ENCODE measurements around the gene FGFRL1.

The FGFRL1 gene

GRCh38 chr4:1009542-1010394 is 1.7 kb upstream of the FGFRL1 start:
- peak; percentile 69 for DNase-seq

GRCh38 chr4:1010395-1011021 is 918 bp upstream of the FGFRL1 start:
- peak; percentile 51 for DNase-seq

GRCh38 chr4:1011666-1012033 is 224 bp downstream of the FGFRL1 start:
- DNase-seq: no peak

- peak; percentile 33 for DNase-seq
These were observed 761 bp downstream of the FGFRL1 start for GRCh38 chr4:1012034-1012739.

GRCh38 chr4:1013225-1014073 is 2.0 kb downstream of the FGFRL1 start:
- no peak for DNase-seq

- no peak for DNase-seq
These were observed 3.1 kb downstream of the FGFRL1 start for GRCh38 chr4:1014291-1015167.

- no peak for DNase-seq
These were observed 3.8 kb downstream of the FGFRL1 start for GRCh38 chr4:1015179-1015578.

GRCh38 chr4:1015746-1016145 is 4.3 kb downstream of the FGFRL1 start:
- DNase-seq: no peak

- DNase-seq: no peak
These were observed 5.8 kb downstream of the FGFRL1 start for GRCh38 chr4:1017211-1017610.

- DNase-seq: no peak
These were observed 6.3 kb downstream of the FGFRL1 start for GRCh38 chr4:1017706-1018105.

- no peak for DNase-seq
These were observed 7.0 kb downstream of the FGFRL1 start for GRCh38 chr4:1018147-1019020.

- no peak for DNase-seq
These were observed 7.9 kb downstream of the FGFRL1 start for GRCh38 chr4:1019320-1019719.

- DNase-seq: no peak
These were observed 8.5 kb downstream of the FGFRL1 start for GRCh38 chr4:1019729-1020470.

- DNase-seq: no peak
These were observed 10.1 kb downstream of the FGFRL1 start for GRCh38 chr4:1021386-1022050.

- DNase-seq: no peak
These were observed 10.8 kb downstream of the FGFRL1 start for GRCh38 chr4:1022051-1022738.

GRCh38 chr4:1022739-1023066 is 11.3 kb downstream of the FGFRL1 start:
- DNase-seq: no peak

GRCh38 chr4:1023075-1023640 is 11.7 kb downstream of the FGFRL1 start:
- no peak for DNase-seq

- DNase-seq: no peak
These were observed 12.7 kb downstream of the FGFRL1 start for GRCh38 chr4:1023895-1024740.
